ENCODE measurements around the gene C20orf96.

- no peak for TF ChIP-seq POLR2A (IDR thresholded peaks at IDR 0.05)
- no peak for TF ChIP-seq CTCF (IDR thresholded peaks at IDR 0.05)
Measured at GRCh38 chr20:312866-313265, 22.3 kb upstream of the C20orf96 start.

Measured in ovary (tissue), 3 donors.